ENCODE data around the gene ATP8B1.
"Not testable (repeated sequence)": the region's sequence is repeated elsewhere in the genome, so short reads cannot be mapped to it uniquely, and the experiment has no call there.

ATP8B1 gene

DNA sequence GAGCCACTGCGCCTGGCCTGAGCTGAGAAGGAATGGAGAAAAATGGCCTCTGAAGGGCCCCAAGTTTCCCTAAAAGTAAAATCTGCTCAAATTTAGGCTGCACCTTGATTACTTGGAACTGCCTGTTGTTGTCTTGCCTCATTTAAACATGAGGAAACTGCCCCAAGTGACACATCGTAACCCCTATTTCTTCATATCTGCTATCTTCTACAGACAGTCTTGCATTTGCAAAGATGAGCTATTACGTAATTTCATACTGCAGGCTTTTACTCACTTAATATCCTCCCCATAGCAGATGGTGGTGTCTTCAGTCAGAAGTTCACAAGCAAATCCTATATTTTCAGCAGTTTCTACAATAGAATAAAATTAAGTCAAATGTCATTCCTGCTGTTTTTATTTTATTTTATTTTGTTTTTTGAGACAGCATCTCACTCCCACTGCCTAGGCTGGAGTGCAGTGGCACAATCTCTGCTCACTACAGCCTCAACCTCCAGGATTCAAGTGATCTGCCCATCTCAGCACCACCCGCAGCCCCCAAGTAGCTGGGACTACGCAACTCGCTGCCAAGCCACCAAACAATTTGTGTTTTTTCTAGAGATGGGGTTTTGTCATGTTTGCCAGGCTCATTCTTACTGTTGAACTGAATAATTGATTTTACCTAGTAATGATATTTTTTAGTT lies 136.2 kb downstream of the ATP8B1 start:
- no peak for DNase-seq (ENCODE audit: low read depth, low spot score)

DNA sequence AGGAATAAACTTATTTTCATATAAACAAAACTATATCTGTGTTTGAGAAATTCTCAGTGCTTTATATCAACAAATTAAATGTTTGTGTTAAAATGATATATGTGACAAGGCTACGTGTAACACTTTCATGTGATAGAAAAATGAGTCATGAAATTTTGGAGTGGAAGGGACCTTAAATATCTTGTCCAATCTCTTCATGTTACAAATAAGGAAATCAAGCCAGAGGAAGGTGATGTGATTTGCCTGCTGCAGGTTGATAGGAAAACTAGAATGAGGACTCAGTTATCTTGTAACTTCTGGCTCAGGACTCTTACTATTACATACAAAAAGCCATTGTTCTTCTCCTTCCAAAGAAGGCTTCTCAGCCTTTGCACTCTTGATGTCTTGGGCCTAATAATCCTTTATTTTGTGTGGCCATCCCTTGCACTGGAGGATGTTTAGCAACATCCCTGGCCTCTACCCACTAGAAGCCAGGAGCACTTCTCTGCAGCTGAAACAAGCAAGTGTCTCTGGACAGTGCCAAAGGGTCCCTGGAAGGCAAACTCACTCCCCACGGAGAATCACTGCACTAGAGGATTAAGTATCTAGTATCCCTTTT lies 138.4 kb downstream of the ATP8B1 start:
- DNase-seq (ENCODE audit: low read depth, low spot score), result no peak

GRCh38 chr18:57660961-57661360 lies 142.2 kb downstream of the ATP8B1 start:
- no peak for DNase-seq (ENCODE audit: low read depth, low spot score)

DNA sequence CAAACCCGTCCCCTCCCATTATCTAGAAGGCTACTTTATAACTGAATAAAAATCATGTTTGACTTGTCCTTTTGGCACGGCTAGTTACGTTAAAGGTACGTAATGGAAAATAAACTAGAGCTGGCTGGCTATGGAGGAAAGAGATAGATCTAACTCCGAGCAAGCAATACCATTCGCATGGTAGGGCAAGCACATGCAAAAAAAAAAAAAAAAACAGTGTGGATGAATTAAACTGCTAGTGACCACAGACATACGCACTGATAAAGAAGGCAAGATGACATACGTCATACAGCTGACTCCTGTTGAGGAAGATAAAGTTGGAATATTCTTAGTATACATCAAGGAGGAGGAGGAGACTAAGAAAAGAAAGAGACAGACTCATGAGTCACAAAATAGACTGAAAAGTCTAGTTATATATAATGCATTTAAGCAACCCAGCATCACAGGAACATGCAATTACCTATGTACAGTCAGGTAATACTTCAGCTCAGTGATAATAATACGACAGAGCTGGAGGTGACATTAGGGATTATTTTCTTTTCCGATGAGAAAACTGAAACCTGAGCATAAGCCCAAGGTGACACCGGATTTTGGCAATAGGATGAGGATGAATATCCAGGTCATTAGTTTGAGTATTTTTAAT lies 143.5 kb downstream of the ATP8B1 start:
- DNase-seq (ENCODE audit: low read depth, low spot score), result no peak

- DNase-seq (ENCODE audit: low read depth, low spot score), result no peak
Observed at GRCh38 chr18:57657542-57657941, 145.6 kb downstream of the ATP8B1 start.

GRCh38 chr18:57655740-57656139 lies 147.4 kb downstream of the ATP8B1 start:
- DNase-seq (ENCODE audit: low read depth, low spot score), result no peak

GRCh38 chr18:57651914-57652313 lies 151.2 kb downstream of the ATP8B1 start:
- DNase-seq (ENCODE audit: low read depth, low spot score), result no peak

- no peak for DNase-seq (ENCODE audit: low read depth, low spot score)
Observed at GRCh38 chr18:57649556-57650500, 153.3 kb downstream of the ATP8B1 start.

- no peak for DNase-seq (ENCODE audit: low read depth, low spot score)
Observed at GRCh38 chr18:57648414-57648813, 154.7 kb downstream of the ATP8B1 start.

DNA sequence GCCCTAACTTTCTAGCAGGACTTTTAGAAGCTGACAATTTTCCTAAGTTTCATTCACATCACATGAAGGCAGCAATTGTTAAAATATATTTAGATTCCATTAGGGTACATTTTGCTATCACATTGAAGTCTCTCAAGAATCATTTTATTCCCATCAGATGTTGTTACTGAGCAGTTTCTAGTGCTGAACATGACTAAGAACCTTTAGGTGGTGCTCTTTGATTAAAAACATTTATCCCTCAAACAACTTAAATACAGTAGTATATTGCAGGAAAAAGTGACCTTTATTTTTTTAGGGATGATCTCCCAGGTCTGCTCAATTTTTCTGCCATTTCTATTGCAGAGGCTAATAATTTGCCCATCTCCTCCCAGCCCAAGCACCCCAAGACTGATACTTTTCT lies 158.6 kb downstream of the ATP8B1 start:
- DNase-seq (ENCODE audit: low read depth, low spot score), result no peak

- DNase-seq (ENCODE audit: low read depth, low spot score), result not testable (repeated sequence)
Observed at GRCh38 chr18:57643726-57644125, 159.4 kb downstream of the ATP8B1 start.

DNA sequence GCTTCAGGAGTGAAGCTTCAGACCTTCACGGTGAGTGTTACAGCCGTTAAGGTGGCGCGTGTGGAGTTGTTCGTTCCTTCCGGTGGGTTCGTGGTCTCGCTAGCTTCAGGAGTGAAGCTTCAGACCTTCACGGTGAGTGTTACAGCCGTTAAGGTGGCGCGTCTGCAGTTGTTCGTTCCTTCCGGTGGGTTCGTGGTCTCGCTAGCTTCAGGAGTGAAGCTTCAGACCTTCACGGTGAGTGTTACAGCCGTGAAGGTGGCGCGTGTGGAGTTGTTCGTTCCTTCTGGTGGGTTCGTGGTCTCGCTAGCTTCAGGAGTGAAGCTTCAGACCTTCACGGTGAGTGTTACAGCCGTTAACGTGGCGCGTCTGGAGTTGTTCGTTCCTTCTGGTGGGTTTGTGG lies 160.7 kb downstream of the ATP8B1 start:
- DNase-seq (ENCODE audit: low read depth, low spot score), result not testable (repeated sequence)

DNA sequence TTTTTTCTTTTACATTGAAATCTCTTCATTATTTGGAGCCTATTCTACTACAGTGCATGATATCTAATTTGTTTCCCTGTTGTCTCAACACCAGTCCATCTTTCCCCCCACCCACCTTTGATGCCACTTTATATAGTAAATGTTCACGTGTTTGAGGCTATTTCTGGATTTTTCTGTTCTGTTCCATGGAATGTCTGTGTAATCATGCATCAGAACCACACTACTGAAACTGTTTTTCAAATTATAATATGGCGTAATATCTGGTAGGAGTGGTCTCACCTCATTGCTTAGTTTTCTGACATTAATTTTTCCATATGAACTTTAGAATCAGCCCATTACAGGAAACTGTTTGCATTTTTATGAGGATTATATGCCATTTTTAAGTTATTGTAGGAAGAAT lies 162.4 kb downstream of the ATP8B1 start:
- no peak for DNase-seq (ENCODE audit: low read depth, low spot score)

DNA sequence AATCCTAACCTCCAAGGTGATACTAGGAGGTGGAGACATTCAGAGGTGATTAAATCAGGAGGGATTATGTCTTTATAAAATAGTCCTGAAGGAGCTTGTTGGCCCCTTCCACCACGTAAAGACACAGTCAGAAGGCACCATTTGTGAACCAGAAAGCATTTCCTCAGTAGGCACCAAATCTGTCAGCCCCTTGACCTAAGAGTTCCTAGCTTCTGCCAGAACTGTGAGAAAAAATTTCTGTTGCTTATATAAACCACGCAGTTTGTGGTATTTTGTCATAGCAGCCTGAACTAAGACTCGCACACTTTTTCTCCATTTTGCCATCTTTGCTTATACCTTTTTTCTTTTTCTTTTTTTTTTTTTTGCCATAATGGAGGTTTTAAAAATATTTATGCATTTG lies 162.9 kb downstream of the ATP8B1 start:
- no peak for DNase-seq (ENCODE audit: low read depth, low spot score)

DNA sequence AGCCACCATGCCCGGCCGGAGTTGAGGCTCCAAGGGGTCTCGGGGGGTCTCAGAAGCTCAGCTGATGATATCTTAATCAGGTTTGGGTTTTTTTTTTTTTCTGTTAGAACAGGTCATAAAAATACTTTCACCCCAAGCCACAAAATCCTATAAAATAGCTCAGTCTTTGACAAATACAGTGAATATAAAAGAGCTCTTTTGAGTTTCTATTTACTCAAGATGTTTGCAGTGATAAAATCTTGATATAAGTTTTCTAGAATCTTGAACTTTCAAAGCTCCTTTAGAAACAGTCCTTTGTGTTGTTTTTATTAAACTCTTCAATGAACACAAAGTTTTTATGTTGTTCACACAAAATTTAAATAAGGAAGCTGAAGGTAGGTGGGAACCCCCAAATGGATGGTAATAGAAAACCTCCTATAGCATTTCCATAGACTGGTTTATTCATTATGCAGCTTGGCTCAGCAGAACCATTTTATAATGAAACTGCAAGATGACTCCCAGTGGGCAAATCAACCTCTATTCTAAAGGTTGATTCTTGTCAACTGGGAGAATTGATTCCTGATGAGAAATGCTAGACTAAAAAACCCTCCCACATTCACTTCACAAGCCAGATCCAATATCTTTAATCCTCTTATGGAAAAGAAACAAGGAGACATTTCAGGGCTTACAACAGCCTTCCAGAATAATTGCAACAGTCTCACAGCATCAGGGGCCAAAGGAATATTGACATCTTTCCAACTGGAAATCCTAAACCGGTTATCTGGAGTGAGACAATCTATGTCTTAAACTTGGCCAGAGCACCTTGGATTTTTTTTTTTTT lies 167.9 kb downstream of the ATP8B1 start:
- no peak for DNase-seq (ENCODE audit: low read depth, low spot score)

DNA sequence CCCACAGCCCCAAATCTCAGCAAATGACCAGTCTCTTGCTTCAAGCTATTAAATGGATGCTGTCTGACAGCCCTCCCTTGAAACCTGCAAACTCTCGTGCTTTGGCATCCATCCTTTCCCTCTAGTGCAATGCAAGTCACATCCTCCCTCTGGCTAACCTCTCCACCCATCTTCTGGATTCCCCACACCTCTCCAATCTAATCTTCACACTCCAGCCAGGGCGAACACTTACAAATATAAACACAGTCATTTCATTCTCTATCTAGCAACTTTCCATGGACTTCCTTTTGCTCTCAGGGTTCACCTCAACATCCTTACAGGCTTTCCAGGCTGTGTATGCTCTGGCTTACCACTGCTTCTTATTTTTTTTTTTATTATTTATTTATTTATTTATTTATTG lies 171.4 kb downstream of the ATP8B1 start:
- DNase-seq (ENCODE audit: low read depth, low spot score), result no peak

- no peak for DNase-seq (ENCODE audit: low read depth, low spot score)
Observed at GRCh38 chr18:57630754-57631595, 172.1 kb downstream of the ATP8B1 start.

DNA sequence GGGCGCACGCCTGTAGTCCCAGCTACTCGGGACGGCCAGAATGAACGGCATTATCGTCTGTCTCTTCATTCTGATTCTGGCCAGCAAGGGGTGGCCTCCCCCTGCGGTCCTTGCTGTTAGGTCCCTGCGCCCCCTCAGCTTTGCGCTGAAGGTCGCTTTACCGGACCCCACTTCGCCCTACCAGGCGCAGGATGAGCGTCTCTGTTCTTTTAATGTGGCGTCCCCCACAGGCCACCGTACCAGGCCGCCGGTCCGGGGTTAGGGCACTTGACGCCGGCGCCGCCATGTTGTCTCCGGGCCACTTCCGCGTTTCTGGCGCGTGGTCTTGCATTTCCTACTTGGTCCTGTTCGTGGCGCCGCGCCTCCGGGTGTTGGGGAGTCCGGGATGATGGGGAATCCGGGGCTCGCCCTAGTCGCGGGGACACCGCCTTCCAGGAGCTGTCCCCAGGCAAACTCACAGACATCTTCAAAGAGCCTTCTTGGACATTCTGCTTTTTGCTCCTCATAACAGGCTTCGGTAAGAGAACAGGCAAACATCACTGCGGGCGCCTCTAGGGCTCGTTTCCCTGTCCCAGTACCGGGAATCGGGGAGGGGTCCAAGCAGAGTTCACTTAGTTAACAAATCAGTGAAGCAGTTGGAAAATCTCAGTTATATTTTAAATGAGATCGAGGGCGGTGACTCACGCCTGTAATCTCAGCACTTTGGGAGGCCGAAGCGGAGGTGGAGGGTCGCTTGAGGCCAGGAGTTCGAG lies 172.9 kb downstream of the ATP8B1 start:
- DNase-seq (ENCODE audit: low read depth, low spot score), result peak; percentile 92

- no peak for DNase-seq (ENCODE audit: low read depth, low spot score)
Observed at GRCh38 chr18:57629422-57629821, 173.7 kb downstream of the ATP8B1 start.

DNA sequence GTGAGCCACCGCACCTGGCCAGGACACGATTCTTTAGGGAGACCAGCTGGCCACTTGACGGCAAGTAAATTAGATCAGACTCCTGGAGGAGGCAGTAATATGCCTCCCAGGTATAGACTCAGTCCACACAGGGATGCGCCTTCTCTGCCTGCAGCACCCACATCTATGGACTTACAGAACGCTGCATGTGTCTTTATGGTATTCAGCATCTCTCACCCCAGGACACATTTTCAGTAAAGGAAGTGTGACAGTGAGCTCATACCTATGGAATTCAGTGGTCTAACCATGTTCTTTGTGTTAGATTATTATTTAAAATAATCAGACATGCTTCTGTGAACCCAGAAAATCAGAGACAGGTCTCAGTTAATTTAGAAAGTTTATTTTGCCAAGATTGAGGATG lies 175.6 kb downstream of the ATP8B1 start:
- DNase-seq (ENCODE audit: low read depth, low spot score), result no peak
